MM.1S (cell line): Measurements from ENCODE around the gene BCO1.

Experiments used
- DNase-seq: peaks from one replicate; pipeline ENCODE4 v3.0.0-alpha.2; 2015
- H2AFZ ChIP-seq: fragments of 300-600 bp; sonication (generic); 2 replicates; pipeline ENCODE4 v1.6.0; 2016; ENCODE audit warnings: antibody characterized with exemption, low read length
- H3F3A ChIP-seq: fragments of 300-600 bp; sonication (generic); 2 replicates; pipeline ENCODE4 v1.6.1; 2016; ENCODE audit warnings: mild to moderate bottlenecking, antibody characterized with exemption, low read length, moderate library complexity, mixed read lengths; ENCODE audit not compliant: insufficient read depth
- H3K27ac ChIP-seq: fragments of 300-600 bp; sonication (generic); 2 replicates; pipeline ENCODE4 v1.5.1; 2016; ENCODE audit warnings: mild to moderate bottlenecking, low read length
- H3K27me3 ChIP-seq: fragments of 300-600 bp; sonication (generic); replicated peaks from 2 replicates; pipeline ENCODE4 v1.6.0; 2016; ENCODE audit warnings: low read length; ENCODE audit not compliant: insufficient read depth
- H3K36me3 ChIP-seq: fragments of 300-600 bp; sonication (generic); replicated peaks from 2 replicates; pipeline ENCODE4 v1.6.1; 2016; ENCODE audit warnings: mild to moderate bottlenecking, low read length, mixed read lengths; ENCODE audit not compliant: insufficient read depth
- H3K4me1 ChIP-seq: fragments of 300-600 bp; sonication (generic); 2 replicates; pipeline ENCODE4 v1.6.1; 2016; ENCODE audit warnings: low read length, mixed read lengths
- H3K4me2 ChIP-seq: fragments of 300-600 bp; sonication (generic); 2 replicates; pipeline ENCODE4 v1.6.0; 2016; ENCODE audit warnings: low read depth, low read length
- H3K4me3 ChIP-seq: fragments of 300-600 bp; sonication (generic); 2 replicates; pipeline ENCODE4 v1.5.1; 2016; ENCODE audit warnings: low read length, mixed read lengths
- H3K79me2 ChIP-seq: fragments of 300-600 bp; sonication (generic); 2 replicates; pipeline ENCODE4 v1.6.1; 2016; ENCODE audit warnings: mixed run types, low read length, mixed read lengths
- H3K9ac ChIP-seq: fragments of 300-600 bp; sonication (generic); 2 replicates; pipeline ENCODE4 v1.6.1; 2016; ENCODE audit warnings: low read length, mixed read lengths
- H3K9me2 ChIP-seq: fragments of 300-600 bp; sonication (generic); replicated peaks from 2 replicates; pipeline ENCODE4 v1.6.1; 2016; ENCODE audit warnings: mild to moderate bottlenecking, low read length, mixed read lengths; ENCODE audit not compliant: insufficient read depth
- H3K9me3 ChIP-seq: fragments of 300-600 bp; sonication (generic); replicated peaks from 2 replicates; pipeline ENCODE4 v1.6.1; 2016; ENCODE audit warnings: mild to moderate bottlenecking, low read length, mixed read lengths; ENCODE audit not compliant: insufficient read depth
- H4K20me1 ChIP-seq: fragments of 300-600 bp; sonication (generic); 2 replicates; pipeline ENCODE4 v1.6.1; 2016; ENCODE audit warnings: mild to moderate bottlenecking, low read length, moderate library complexity, mixed read lengths; ENCODE audit not compliant: insufficient read depth
- CTCF ChIP-seq: fragments of 300-600 bp; sonication (generic); IDR thresholded peaks from 2 replicates; pipeline ENCODE4 v1.5.1; 2016; ENCODE audit warnings: antibody characterized with exemption, low read length, mixed read lengths
- EZH2 ChIP-seq: fragments of 300-600 bp; sonication (generic); optimal IDR thresholded peaks from 2 replicates; pipeline ENCODE3; 2017; ENCODE audit warnings: low read depth, mild to moderate bottlenecking, antibody characterized with exemption, low read length, mixed read lengths
- EZH2phosphoT487 ChIP-seq: fragments of 300-600 bp; sonication (generic); IDR thresholded peaks from 2 replicates; pipeline ENCODE4 v1.6.1; 2018; ENCODE audit warnings: antibody characterized with exemption, low read length

Gene BCO1

DNA sequence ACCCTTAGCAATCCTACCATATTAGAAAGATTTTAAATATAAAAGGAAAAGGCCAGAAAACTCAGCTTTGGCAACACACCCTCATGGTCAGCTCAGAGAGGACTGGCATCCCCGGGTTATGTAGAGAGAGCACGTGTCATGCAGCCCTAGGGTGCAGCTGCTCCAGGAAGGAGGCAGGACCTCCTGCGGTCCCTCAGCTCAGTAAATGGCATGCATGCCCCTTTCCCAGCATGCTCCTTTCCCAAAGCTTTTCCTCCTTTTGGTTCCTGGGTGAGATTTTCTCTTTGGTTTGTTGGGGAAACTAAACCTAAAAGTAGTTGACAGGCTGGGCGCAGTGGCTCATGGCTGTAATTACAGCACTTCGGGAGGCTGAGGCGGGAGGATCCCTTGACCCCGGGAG is 80.2 kb downstream of the BCO1 start:
- H3K9ac ChIP-seq, result no peak overlapping the region
- H3K4me2 ChIP-seq, result no peak overlapping the region
- peaks cover 28% of the 10 kb centered on the region for H3K79me2 ChIP-seq
- no peaks in the 10 kb centered on the region for H3K36me3 ChIP-seq
- no peaks in the 10 kb centered on the region for H3K9me2 ChIP-seq
- no peak for DNase-seq
- no peaks in the 10 kb centered on the region for H3K9me3 ChIP-seq
- H2AFZ ChIP-seq, result no peak overlapping the region
- H3K4me1 ChIP-seq, result no peaks in the 10 kb centered on the region
- H3K27ac ChIP-seq, result no peak overlapping the region
- TF ChIP-seq CTCF (no peak), EZH2phosphoT487 (no peak), EZH2 (no peak)
- H3K27me3 ChIP-seq, result no peaks in the 10 kb centered on the region
- H3F3A ChIP-seq, result no peaks in the 10 kb centered on the region
- no peaks in the 10 kb centered on the region for H4K20me1 ChIP-seq
- H3K4me3 ChIP-seq, result no peak overlapping the region

- no peaks in the 10 kb centered on the region for H3K4me1 ChIP-seq
- TF ChIP-seq EZH2 (no peak), EZH2phosphoT487 (no peak), CTCF (no peak)
- H3F3A ChIP-seq, result no peaks in the 10 kb centered on the region
- H3K4me2 ChIP-seq, result no peak overlapping the region
- no peak overlapping the region for H3K27ac ChIP-seq
- H3K79me2 ChIP-seq, result peaks cover 22% of the 10 kb centered on the region
- no peaks in the 10 kb centered on the region for H3K9me3 ChIP-seq
- H4K20me1 ChIP-seq, result no peaks in the 10 kb centered on the region
- DNase-seq, result no peak
- no peak overlapping the region for H2AFZ ChIP-seq
- no peaks in the 10 kb centered on the region for H3K9me2 ChIP-seq
- no peaks in the 10 kb centered on the region for H3K27me3 ChIP-seq
- no peak overlapping the region for H3K9ac ChIP-seq
- no peak overlapping the region for H3K4me3 ChIP-seq
- no peaks in the 10 kb centered on the region for H3K36me3 ChIP-seq
Observed at GRCh38 chr16:81319221-81319912, 80.9 kb downstream of the BCO1 start.

DNA sequence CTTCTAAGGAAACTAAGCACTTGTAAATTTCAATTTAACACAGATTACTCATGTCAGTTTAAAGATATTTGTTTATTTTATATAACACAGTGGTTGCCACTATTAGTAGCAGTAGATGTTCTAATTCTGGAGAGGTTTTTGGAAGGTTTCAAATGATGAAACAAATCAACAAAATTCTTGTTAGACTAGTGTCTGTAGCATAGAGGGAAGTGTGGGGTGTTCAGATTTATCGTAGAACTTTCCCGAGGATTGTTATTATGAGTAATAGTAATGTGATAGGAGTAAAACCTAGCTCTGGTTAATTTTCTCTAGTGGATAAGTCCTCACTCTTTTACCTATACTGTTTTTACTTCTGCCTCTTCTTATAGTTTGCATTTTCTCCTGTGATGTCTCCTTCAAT is 82.5 kb downstream of the BCO1 start:
- no peaks in the 10 kb centered on the region for H3K9me3 ChIP-seq
- no peaks in the 10 kb centered on the region for H4K20me1 ChIP-seq
- H3K4me2 ChIP-seq, result no peak overlapping the region

More for the DNA sequence above, 82.5 kb downstream of the BCO1 start:
- no peaks in the 10 kb centered on the region for H3F3A ChIP-seq
- H3K36me3 ChIP-seq, result no peaks in the 10 kb centered on the region
- no peak overlapping the region for H3K4me3 ChIP-seq
- no peak for DNase-seq
- H2AFZ ChIP-seq, result no peak overlapping the region
- no peaks in the 10 kb centered on the region for H3K4me1 ChIP-seq
- TF ChIP-seq CTCF, result no peak
- H3K27me3 ChIP-seq, result no peaks in the 10 kb centered on the region
- H3K9ac ChIP-seq, result no peak overlapping the region
- no peaks in the 10 kb centered on the region for H3K9me2 ChIP-seq
- H3K27ac ChIP-seq, result no peak overlapping the region
- peaks cover 18% of the 10 kb centered on the region for H3K79me2 ChIP-seq
